Omental fat pad (tissue), 4 donors: ENCODE measurements around the gene CEMIP2. TPM values are rescaled to one million over a fixed set of nuclear protein-coding genes. Genes with fewer than 3 reads are reported as not detected.

Experiments used
- ATAC-seq: fragments of 150-250 bp; one replicate; pipeline ENCODE4 v1.9.1; 2016; ENCODE audit warnings: mild to moderate bottlenecking, moderate library complexity; ENCODE audit not compliant: low FRiP score
- DNase-seq: peaks from one replicate; pipeline ENCODE4 v3.0.0-alpha.2; 2019; ENCODE audit warnings: low spot score
- total RNA-seq, 4 donors: library from RNA; depleted of rRNA; stranded (reverse); fragments of >200 nt; gene quantifications; one replicate each; pipeline ENCODE4 v1.1.0, GENCODE V29; 2016
- TF ChIP-seq, protein P1 (sequence below), 3 donors: fragments of 450-650 bp; IDR thresholded peaks; one replicate each; pipeline ENCODE4 v1.5.1; 2016 to 2017; ENCODE audit warnings: antibody characterized with exemption in 3 of 3, mild to moderate bottlenecking in 3 of 3, moderate library complexity in 2 of 3

CEMIP2 gene
- total RNA-seq, 4 donors from 2014 or later = 67.1 to 496 (median 126) TPM

DNA sequence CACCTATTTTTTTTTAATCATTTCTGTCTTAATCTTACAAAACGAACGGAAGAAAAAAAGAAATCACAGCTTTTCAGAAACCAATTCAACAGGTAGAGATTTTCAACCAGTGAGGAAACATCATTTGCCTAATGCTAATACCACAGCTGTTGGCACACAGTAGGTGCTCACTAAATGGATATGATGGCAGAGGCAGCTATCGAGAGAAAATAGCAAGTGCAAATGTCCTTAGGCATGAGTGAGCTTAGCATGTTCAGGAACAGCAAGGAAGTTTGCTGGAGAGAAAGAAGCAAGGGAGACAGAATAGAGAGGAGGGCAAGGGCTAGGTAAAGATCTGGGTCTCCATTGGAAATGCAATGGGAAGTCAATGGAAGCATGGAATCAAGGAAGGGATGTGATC is 49.2 kb downstream of the CEMIP2 start:
- ATAC-seq = no peak
- TF ChIP-seq, protein P1, sequence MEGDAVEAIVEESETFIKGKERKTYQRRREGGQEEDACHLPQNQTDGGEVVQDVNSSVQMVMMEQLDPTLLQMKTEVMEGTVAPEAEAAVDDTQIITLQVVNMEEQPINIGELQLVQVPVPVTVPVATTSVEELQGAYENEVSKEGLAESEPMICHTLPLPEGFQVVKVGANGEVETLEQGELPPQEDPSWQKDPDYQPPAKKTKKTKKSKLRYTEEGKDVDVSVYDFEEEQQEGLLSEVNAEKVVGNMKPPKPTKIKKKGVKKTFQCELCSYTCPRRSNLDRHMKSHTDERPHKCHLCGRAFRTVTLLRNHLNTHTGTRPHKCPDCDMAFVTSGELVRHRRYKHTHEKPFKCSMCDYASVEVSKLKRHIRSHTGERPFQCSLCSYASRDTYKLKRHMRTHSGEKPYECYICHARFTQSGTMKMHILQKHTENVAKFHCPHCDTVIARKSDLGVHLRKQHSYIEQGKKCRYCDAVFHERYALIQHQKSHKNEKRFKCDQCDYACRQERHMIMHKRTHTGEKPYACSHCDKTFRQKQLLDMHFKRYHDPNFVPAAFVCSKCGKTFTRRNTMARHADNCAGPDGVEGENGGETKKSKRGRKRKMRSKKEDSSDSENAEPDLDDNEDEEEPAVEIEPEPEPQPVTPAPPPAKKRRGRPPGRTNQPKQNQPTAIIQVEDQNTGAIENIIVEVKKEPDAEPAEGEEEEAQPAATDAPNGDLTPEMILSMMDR (IDR thresholded peaks at IDR 0.05) = no peak

DNA sequence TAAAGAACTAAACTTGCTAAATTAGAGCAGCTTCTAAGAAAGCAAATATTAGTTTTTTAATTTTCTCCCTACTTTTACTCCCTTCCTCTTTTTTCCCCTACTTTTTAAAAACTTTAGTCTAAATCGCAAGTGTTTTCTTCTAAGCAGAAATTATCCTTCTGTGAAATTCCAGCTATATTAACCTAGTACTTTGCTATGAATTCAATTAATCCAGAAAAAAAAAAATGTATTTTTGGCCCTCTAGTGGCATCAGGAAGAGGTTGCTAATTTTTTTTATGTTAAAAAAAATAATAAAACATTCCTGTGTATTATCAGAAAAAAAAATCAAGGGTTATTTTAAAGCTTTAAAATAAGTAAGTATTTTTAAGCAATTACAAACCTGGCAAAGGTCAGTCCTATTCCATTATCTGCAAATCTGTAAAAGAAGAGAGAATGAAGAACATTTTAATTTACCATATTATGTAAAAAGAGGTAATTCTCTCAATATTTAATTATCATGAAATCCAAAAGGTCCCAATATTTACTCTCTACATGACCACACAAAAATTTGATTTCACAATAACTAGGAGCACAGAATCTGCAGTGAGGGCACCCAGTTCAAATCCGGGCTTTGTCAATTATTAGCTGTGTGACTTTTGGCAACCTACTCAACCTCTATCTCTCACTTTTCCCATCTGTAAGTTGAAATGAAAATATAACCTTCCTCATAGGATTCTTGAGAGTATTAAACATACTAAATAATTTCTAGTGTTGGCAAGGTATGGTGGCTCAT is 52.0 kb downstream of the CEMIP2 start:
- DNase-seq (no peak), ATAC-seq (no peak)
- TF ChIP-seq, protein P1 (IDR thresholded peaks at IDR 0.05) = no peak

More for the DNA sequence above, 49.2 kb downstream of the CEMIP2 start:
- DNase-seq = no peak

DNA sequence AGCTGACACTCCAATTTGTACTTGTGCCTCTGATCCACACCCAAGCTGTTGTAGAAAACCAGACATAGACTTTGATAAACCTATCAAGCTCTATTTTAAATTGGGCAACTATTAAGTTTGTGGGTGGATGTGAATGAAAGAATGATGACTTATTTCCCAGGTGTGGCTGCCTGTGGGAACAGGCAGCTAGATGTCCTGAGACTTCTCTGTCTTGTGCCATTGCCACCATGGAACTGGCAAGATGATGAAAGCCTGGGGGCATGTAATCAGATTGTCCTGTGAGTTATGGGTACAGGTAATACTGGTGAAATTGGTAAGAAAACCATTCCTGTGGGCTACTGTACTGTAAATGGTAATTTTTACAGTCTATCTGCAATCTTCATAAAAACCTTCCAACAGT is 57.5 kb downstream of the CEMIP2 start:
- ATAC-seq = no peak
- TF ChIP-seq, protein P1 (IDR thresholded peaks at IDR 0.05) = no peak
- no peak for DNase-seq

DNA sequence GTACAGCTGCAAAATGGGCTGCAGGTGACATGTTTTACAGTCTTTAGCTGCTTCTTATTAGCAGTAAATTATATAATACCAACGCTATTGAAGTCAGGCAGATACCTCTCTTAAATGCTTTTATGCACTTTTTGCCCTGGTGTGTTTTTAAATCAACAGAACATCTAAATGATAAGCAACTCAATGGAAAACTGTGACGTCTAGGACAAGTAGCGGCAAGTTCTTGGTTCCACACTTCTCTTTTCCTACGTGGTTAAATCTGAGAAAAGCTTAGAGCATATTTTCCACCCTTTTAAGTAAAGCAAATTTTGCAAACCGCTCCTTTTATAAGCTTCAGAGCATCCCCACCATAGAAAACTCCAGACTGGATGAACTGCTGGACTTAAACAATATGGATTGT is 58.1 kb downstream of the CEMIP2 start:
- no peak for ATAC-seq
- TF ChIP-seq, protein P1 (IDR thresholded peaks at IDR 0.05) = no peak
- DNase-seq = no peak

DNA sequence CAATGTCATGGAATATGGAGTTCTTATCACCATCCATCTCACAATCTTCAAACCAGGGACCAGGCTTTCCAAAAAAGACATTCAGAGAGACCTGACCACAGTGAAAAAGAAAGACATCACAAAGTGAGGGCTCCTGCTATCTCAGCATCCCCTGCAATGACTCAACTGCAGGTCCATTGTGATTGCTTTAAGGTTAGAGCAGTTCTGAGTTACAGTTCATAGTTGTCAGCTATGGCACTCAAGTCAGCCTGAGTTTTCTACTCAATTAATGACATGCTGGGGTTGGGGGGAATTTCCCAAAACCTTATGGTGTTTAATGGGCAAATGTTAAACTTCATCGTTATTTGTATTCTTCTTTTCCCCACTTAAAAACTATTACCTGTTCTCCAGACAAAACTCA is 58.9 kb downstream of the CEMIP2 start:
- no peak for DNase-seq
- no peak for ATAC-seq
- TF ChIP-seq, protein P1 (IDR thresholded peaks at IDR 0.05) = no peak

DNA sequence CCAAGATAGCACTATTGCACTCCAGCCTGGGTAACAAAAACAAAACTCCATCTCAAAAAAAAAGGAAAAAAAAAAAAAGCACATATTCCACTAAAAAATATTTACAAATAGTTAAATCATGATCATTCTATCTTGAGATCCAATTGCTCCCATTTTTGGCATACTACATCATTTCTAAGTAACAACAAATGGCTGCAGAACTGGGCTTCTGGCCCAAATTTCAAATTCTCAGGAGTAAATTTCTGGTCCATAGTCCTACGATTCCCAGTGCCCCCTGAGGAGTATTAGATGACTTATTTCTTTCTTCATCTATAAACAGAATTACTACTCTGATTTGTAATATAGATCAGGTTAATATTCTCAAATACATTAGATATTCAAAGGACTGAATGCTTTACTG is 62.1 kb downstream of the CEMIP2 start:
- no peak for ATAC-seq
- TF ChIP-seq, protein P1 (IDR thresholded peaks at IDR 0.05) = no peak
- DNase-seq = no peak

DNA sequence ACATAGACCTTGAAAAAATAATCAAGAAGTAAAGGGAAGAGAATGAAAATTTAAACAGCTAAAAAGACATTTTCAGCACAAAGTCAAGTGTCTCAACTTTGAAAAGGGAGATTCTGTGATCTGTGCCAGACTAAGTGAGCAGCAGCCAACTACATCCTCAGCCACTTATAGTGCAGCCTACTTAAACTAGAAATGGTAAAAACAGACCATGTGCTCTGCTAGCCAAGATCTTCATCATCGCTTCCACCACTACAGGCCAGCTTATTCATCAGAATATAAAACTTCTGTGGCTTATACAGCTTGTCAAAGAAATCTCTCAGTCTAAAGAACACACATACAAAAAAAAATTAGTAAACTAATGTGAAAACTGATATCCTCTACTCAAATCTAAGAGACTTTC is 63.5 kb downstream of the CEMIP2 start:
- ATAC-seq (no peak), DNase-seq (no peak)
- TF ChIP-seq, protein P1 (IDR thresholded peaks at IDR 0.05) = no peak
